ENCODE results near the gene AOC1. TPM values are rescaled to one million over a fixed set of nuclear protein-coding genes. Genes with fewer than 3 reads are reported as not detected.
A peak's percentile ranks its signal among the peaks of the same experiment; 100 is the strongest.
"Not testable (repeated sequence)": the region's sequence is repeated elsewhere in the genome, so short reads cannot be mapped to it uniquely, and the experiment has no call there.

The AOC1 gene
- total RNA-seq, 1 donor from 2014 or later, result not detected

DNA sequence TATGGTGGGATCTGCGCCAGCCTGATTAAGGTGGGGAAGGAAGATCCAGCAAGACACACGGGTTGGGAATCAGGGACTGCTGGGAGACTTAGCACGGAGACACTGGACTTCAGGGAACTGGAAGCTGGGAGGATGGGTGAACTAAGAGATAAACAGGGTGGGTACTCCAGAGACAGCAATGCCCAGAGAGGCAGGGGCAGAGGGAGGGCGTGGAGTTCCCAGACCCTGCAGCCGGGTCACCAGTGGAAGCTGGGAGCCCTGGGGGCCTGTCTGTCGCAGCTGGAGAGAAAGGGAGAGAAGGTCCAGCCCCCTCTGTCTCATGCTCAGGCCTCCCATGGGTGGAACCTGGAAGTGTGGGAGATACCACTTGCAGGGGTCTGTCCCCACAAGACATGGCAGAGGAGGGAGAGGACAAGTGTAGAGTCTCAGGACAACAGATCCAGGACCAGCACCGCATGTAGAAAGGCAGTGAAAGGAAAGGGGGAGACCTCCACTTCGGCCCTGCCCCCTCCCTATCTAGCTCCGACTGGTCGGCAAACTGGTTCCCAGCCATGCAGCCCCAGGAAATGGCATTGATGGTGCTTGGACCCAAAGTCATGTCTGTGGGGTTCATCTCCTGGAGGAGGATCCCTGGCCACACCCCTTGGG lies 44.4 kb downstream of the AOC1 start:
- DNase-seq (ENCODE audit: low read depth, low spot score), result no peak

DNA sequence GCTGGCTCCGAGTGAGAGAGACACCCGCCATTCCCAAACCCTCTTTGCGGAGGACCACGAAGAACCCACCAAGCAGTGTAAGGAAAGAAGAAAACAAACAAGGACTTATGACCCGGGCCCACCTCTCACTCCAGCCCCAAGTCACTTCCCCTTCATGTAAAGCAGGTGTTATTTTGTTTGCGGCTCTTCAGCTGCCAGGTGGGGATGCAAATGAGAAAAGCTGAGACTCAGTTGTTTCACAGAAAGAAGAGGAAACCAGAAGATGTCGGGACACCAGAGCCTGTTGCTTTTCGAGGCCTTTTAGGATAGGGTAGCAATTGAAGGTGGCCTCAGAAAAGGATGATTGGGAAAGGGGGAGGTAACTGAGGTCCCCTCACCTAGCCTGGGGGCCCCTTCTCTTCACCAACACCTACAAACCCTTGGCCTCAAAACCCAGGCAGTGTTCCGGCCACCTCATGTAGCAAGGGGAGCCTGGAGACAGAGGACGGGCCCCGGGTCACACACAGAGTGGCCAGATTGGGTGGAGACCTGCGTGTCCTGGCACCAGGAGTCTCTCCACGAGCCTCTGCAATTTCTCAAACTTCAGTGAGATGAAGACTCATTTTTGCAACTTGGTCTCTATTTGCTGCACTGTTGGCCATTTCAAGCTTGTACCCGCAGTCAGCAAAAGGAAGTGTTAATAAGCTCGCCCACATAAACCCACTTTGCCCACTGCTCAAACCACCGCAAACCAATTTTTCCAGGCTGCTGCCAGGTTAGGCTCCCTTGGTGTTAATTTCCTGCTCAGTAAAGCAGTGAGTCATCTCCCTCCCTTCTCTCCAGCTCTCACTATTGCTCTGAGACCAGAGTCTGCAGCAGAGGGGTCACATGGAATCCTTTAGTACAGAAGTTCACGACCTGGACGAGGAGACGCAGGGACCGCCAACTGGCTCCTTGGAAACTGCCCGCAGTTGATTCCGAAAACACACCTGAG lies 45.5 kb downstream of the AOC1 start:
- DNase-seq (ENCODE audit: low read depth, low spot score), result no peak

DNA sequence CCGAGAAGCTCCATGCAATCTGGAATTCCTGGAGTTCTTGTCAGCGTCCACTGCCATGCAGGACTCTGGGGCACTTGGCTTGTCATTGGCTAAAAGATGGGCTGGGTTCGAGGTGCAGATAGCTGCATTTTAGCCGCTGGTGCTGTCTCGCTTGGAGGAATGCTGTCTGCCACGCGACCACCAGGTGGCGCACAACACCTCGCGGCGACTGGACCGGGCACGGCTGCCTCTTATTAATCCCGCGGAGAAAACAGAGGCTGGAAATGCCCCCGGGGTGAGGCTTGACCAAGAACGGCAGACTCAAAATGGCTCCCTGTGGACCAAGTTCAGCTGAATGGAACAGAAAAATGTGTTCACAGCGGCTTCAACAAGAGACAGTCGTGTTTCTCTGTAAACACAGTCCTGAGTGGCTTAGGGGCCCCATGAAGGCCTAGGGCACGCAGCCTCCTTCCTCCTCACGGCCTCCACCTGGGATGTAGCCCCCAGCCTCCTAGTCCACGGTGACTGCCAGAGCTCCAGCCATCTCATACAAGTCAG lies 46.2 kb downstream of the AOC1 start:
- DNase-seq (ENCODE audit: low read depth, low spot score), result no peak

GRCh38 chr7:150900675-150901074 lies 48.4 kb downstream of the AOC1 start:
- DNase-seq (ENCODE audit: low read depth, low spot score), result no peak

DNA sequence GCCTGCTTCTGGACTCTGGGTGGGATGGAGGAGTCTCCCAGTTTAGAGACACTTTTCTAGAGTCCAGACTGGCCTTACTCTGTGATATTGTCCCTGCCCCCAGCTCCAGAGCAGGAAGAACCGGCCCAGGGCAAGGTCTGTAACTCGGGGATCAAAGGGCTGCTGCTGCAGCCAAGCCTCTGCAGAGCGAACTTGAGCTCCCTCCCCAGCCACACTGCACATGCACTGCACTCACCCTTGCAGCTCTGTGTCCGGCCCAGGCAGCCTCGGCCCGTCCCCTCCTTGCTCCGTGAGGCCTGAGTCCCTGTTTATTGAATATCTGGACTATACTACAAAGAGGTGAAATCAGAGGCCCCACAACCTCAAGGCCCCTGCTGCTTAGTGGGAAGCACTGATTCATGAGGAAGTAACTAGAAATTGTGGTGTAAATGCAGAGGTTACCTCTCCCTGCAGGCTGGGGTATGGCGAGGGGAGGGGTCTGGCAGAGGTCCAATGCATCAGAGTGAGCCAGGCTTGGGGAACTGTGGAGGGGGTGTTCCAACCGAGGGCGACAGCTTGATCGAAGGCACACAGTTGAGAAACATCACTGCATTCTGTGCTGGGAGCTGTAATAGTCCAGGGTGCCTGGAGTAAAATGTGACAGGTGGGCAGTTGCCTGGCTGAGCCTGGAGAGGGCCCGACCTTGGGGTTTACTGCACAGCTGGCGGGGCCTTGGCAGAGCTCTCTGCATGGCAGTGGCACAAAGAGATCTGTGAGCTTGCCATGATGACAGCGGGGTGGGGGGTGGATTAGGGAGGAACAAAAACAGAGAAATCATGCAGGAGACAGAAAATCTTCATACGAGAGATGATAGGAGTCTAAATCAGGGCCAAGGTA lies 49.1 kb downstream of the AOC1 start:
- DNase-seq (ENCODE audit: low read depth, low spot score), result no peak

DNA sequence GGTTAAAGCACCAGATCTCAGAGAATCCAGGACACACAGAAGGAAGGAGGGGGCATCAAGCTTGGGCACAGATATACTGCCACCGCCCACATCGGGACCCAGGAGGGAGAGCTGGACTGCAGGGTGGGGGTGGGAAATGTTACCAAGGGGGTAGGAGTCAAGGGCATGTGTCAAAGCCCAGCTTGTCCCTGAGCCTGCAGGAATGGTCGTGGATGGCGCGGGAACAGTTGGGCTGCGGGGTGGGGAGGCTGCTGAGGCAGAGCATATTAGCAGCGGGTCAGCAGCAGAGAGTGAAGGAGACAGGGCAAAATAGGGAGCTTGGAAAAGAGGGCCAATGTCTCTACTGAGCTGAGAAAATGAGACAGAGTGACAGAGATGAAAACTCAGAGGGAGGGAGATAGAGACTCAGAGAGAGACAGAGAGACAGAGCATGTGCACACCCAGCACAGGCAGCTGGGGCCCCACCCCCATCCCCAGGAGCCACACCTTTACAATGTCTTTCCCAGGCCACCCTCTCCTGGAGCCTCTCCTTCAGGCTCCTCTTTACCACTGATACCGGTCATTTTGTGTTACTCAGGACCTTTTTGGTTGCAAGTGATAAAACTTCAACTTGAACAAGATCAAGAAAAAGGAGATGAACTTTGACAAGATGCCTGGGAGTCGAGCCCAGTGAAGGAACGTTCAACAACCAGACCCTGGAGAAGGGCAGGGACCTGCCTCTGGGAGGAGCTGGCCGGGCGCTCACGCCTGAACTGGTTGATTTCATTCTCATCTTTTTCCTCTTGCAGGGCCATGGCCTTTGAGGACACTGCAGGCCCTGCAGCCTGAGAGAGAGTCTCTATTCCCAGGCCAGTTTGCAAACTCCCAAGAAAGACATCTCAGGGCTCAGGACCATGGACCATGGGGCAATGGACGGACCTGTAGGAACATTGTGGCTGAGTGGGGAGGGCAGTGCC lies 50.0 kb downstream of the AOC1 start:
- no peak for DNase-seq (ENCODE audit: low read depth, low spot score)

- peak; percentile 57 for DNase-seq (ENCODE audit: low read depth, low spot score)
Observed at GRCh38 chr7:150903606-150904005, 51.3 kb downstream of the AOC1 start.

DNA sequence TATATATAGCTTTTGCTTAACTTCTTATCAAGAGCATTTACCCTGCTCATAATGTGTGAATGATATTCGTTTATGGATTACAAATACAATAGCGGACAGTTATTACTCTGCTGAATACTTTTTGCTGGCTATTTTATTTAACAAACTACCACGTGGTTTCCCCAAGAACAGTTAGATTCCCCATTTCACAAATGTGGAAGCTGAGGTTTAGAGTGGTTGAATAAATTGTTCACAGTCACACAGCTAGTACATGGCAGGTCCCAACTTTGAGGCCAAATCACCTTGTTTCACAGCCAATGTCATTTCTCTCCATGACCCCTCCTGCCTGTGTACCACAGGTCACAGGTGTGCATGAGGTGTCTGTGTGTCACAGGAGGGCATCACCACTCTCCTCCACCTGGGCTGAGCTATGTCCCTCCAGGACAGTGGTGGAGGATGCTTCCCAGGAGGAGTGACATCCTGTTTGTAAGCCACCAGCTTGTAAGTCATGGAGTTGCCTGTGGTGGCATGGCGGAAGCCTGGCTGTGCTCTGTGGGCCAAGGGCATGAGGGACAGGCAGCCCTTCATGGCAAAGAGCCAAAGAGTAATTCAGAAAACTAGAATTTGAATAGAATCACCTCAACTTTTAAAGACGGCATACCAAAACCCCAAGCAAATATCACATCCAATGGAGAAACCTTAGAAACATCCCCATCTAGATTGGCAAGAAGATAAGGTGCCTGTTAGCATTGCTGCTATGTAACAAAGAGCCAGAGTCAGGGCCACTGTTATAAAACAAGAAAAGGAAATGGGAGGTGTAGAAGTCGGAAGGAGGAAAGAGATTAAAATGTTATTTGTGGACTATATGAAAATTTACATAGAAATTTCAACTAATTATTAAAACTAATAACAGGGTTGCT lies 51.9 kb downstream of the AOC1 start:
- DNase-seq (ENCODE audit: low read depth, low spot score), result no peak

- no peak for DNase-seq (ENCODE audit: low read depth, low spot score)
Observed at GRCh38 chr7:150908173-150908572, 55.9 kb downstream of the AOC1 start.

- DNase-seq (ENCODE audit: low read depth, low spot score), result no peak
Observed at GRCh38 chr7:150909200-150909995, 57.1 kb downstream of the AOC1 start.

DNA sequence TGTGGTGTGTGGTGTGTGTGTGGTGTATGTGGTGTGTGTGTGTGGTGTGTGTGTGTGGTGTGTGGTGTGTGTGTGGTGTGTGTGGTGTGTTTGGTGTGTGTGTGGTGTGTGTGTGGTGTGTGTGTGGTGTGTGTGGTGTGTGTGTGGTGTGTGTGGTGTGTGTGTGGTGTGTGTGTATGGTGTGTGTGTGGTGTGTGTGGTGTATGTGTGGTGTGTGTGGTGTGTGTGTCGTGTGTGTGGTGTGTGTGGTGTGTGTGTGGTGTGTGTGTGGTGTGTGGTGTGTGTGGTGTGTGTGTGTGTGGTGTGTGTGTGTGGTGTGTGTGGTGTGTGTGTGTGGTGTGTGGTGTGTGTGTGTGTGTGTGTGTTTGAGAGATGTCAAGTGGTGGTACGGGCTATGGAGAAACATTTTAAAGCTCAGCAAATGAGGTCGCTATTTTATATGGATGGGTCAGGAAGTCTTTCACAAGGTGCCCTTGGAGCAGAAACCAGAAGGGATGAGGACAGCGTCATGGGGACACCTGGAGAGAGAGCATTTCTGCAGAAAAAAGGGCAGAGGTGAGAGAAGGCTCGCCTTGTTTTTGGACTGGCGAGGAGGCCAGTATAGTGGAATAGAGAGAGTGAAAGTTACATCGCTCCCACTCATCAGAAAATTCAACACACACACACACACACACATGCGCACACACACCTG lies 58.1 kb downstream of the AOC1 start:
- not testable (repeated sequence) for DNase-seq (ENCODE audit: low read depth, low spot score)

- DNase-seq (ENCODE audit: low read depth, low spot score), result no peak
Observed at GRCh38 chr7:150910996-150911422, 58.7 kb downstream of the AOC1 start.

Other genes with a start within 250 kb of the AOC1 start
- 160 and 231 TPM in 2 replicates for gene GIMAP6, start 220.1 kb upstream of the AOC1 start, total RNA-seq
- 41.5 and 82.2 TPM in 2 replicates for gene GIMAP2, start 166.8 kb upstream of the AOC1 start, total RNA-seq
- 11.1 and 13.5 TPM in 2 replicates for gene GIMAP1, start 135.9 kb upstream of the AOC1 start, total RNA-seq
- gene GIMAP5, start 115.1 kb upstream of the AOC1 start, total RNA-seq, result 2.1 and 4.4 TPM in 2 replicates
- not detected in 2 replicates for gene TMEM176B, start 52.2 kb upstream of the AOC1 start, total RNA-seq
- not detected in 2 replicates for gene TMEM176A, start 51.7 kb upstream of the AOC1 start, total RNA-seq
- gene KCNH2, start 125.8 kb downstream of the AOC1 start, total RNA-seq, result 0.07 TPM in 1 of 2 replicates, not detected in the other
- gene NOS3, start 138.5 kb downstream of the AOC1 start, total RNA-seq, result 58.3 and 67.0 TPM in 2 replicates
- gene ATG9B, start 172.0 kb downstream of the AOC1 start, total RNA-seq, result under 0.01 TPM in 1 of 2 replicates, not detected in the other
- 26.4 and 37.9 TPM in 2 replicates for gene ABCB8, start 175.9 kb downstream of the AOC1 start, total RNA-seq
- 0.07 TPM in 2 replicates for gene ASIC3, start 196.0 kb downstream of the AOC1 start, total RNA-seq
- 18.2 and 19.1 TPM in 2 replicates for gene CDK5, start 205.4 kb downstream of the AOC1 start, total RNA-seq
- gene SLC4A2, start 207.1 kb downstream of the AOC1 start, total RNA-seq, result 64.6 and 79.7 TPM in 2 replicates
- gene FASTK, start 228.3 kb downstream of the AOC1 start, total RNA-seq, result 67.0 and 75.0 TPM in 2 replicates
- gene TMUB1, start 231.0 kb downstream of the AOC1 start, total RNA-seq, result 18.0 and 19.6 TPM in 2 replicates
- 52.1 and 61.4 TPM in 2 replicates for gene AGAP3, start 234.0 kb downstream of the AOC1 start, total RNA-seq